ENCODE measurements around the gene SPTBN1.

Gene SPTBN1

DNA sequence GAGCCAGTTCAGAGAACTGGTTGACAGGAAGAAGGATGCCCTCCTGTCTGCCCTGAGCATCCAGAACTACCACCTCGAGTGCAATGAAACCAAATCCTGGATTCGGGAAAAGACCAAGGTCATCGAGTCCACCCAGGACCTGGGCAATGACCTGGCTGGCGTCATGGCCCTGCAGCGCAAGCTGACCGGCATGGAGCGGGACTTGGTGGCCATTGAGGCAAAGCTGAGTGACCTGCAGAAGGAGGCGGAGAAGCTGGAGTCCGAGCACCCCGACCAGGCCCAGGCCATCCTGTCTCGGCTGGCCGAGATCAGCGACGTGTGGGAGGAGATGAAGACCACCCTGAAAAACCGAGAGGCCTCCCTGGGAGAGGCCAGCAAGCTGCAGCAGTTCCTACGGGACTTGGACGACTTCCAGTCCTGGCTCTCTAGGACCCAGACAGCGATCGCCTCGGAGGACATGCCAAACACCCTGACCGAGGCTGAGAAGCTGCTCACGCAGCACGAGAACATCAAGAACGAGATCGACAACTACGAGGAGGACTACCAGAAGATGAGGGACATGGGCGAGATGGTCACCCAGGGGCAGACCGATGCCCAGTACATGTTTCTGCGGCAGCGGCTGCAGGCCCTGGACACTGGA lies 174.9 kb downstream of the SPTBN1 start:
- ATAC-seq (ENCODE audit: low read depth) = no peak
- Histone ChIP-seq H3K27ac (ENCODE audit: poor library complexity, severe bottlenecking) (peak overlapping the region; percentile 68), H3K9me3 (ENCODE audit: severe bottlenecking) (no peaks in the 10 kb centered on the region), H3K4me1 (ENCODE audit: insufficient read depth, poor library complexity, severe bottlenecking) (peaks cover 20% of the 10 kb centered on the region), H3K27me3 (ENCODE audit: insufficient read depth, poor library complexity, severe bottlenecking) (no peaks in the 10 kb centered on the region), H3K36me3 (ENCODE audit: low read depth) (peaks cover 98% of the 10 kb centered on the region), H3K4me3 (ENCODE audit: severe bottlenecking) (no peak overlapping the region)
- no peak for DNase-seq (ENCODE audit: low spot score)
- TF ChIP-seq, protein P1, sequence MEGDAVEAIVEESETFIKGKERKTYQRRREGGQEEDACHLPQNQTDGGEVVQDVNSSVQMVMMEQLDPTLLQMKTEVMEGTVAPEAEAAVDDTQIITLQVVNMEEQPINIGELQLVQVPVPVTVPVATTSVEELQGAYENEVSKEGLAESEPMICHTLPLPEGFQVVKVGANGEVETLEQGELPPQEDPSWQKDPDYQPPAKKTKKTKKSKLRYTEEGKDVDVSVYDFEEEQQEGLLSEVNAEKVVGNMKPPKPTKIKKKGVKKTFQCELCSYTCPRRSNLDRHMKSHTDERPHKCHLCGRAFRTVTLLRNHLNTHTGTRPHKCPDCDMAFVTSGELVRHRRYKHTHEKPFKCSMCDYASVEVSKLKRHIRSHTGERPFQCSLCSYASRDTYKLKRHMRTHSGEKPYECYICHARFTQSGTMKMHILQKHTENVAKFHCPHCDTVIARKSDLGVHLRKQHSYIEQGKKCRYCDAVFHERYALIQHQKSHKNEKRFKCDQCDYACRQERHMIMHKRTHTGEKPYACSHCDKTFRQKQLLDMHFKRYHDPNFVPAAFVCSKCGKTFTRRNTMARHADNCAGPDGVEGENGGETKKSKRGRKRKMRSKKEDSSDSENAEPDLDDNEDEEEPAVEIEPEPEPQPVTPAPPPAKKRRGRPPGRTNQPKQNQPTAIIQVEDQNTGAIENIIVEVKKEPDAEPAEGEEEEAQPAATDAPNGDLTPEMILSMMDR (IDR thresholded peaks at IDR 0.05; ENCODE audit: poor library complexity, severe bottlenecking) = no peak

DNA sequence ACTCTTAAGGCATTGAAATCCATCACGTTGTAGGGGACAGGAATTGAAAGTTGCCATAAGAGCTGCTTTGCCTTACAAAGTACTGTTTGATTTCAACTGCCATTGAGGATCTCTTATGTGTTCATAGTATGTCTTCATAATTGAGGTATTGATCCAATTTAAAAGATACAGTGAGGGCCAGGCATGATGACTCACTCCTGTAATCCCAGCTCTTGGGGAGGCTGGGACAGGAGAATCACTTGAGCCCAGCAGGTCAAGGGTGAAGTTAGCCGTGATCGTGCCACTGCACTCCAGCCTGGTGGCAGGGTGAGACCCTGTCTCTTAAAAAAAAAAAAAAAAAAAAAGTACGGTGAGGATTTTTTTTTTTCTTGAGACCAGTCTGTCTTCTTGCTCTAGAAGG lies 175.6 kb downstream of the SPTBN1 start:
- Histone ChIP-seq H3K9me3 (ENCODE audit: severe bottlenecking) (no peaks in the 10 kb centered on the region), H3K27ac (ENCODE audit: poor library complexity, severe bottlenecking) (peak overlapping the region; percentile 68), H3K4me1 (ENCODE audit: insufficient read depth, poor library complexity, severe bottlenecking) (peaks cover 20% of the 10 kb centered on the region), H3K4me3 (ENCODE audit: severe bottlenecking) (no peak overlapping the region), H3K36me3 (ENCODE audit: low read depth) (peaks cover 98% of the 10 kb centered on the region), H3K27me3 (ENCODE audit: insufficient read depth, poor library complexity, severe bottlenecking) (no peaks in the 10 kb centered on the region)
- TF ChIP-seq, protein P1 (IDR thresholded peaks at IDR 0.05; ENCODE audit: poor library complexity, severe bottlenecking) = no peak
- no peak for ATAC-seq (ENCODE audit: low read depth)
- no peak for DNase-seq (ENCODE audit: low spot score)

DNA sequence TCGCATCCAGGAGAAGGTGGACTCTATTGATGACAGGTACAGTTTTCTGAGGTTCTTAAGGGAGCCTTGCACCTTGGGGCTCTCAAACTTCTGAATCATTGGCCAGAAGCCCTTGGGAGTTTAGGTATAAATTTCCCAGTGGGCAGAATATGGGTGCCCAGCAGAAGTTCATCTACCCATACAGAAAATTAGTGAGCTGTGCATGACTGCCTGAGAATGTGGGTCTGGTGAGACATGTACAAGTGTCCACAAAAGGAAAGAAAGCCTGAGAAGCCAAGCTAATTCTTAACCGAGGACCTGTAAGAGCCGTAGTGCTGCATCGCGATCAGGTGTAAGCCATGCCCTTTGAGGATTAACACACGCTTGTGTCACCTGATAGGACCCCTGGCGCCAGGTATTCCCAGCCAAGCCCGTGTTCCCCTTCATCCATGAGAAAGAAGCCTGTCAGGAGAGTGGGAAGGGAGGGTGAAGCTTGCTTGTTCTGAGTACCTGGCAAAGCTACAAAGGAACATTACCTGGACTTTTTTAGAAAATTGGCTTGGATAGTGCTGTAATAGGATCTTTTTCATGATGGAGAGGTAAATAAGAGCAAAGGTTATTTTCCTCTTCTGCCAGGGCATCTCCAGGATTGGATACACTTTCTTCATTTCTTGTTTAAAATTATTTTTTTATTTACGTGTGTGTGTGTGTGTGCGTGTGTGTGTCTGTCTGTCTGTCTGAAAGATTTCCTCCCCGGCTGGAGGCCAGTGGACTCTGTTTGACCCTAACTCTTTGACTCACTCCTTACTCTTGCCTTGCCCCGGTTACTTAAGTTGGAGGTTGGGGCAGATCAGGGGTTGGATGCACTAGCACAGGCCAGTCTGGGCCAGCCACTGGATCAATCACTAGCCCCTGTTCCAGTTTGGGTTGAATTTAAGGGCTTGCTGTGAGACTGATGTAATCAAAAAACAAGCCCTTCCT lies 176.9 kb downstream of the SPTBN1 start:
- Histone ChIP-seq H3K9me3 (ENCODE audit: severe bottlenecking) (no peaks in the 10 kb centered on the region), H3K27ac (ENCODE audit: poor library complexity, severe bottlenecking) (peak overlapping the region; percentile 68), H3K4me1 (ENCODE audit: insufficient read depth, poor library complexity, severe bottlenecking) (peaks cover 20% of the 10 kb centered on the region), H3K27me3 (ENCODE audit: insufficient read depth, poor library complexity, severe bottlenecking) (no peaks in the 10 kb centered on the region), H3K36me3 (ENCODE audit: low read depth) (peaks cover 100% of the 10 kb centered on the region), H3K4me3 (ENCODE audit: severe bottlenecking) (no peak overlapping the region)
- TF ChIP-seq, protein P1 (IDR thresholded peaks at IDR 0.05; ENCODE audit: poor library complexity, severe bottlenecking) = no peak
- ATAC-seq (ENCODE audit: low read depth) (peak; percentile 58), DNase-seq (ENCODE audit: low spot score) (no peak)

DNA sequence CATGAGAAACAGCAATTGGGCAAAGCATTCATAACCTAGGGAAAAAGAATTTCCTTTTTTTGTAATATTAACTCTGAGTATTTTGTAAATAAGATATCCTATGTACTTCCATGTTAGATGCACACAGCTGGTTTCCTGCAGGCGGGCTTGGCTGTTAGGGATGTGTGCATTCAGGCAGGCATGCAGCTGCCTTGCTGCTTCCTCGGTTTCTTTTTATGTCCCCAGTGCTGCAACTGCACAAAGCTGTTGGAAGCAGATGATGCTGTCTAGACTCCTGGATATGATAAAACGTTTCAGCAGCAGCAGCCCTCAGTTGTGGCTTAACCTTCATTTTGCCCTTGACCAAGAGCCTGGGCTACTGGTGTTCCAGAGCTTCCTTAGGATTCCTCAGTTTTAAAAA lies 177.9 kb downstream of the SPTBN1 start:
- peaks cover 100% of the 10 kb centered on the region for H3K36me3 ChIP-seq (ENCODE audit: low read depth)
- ATAC-seq (ENCODE audit: low read depth) = no peak
- H3K27me3 ChIP-seq (ENCODE audit: insufficient read depth, poor library complexity, severe bottlenecking) = no peaks in the 10 kb centered on the region
- peaks cover 20% of the 10 kb centered on the region for H3K4me1 ChIP-seq (ENCODE audit: insufficient read depth, poor library complexity, severe bottlenecking)
- H3K4me3 ChIP-seq (ENCODE audit: severe bottlenecking) = no peak overlapping the region
- H3K9me3 ChIP-seq (ENCODE audit: severe bottlenecking) = no peaks in the 10 kb centered on the region
- H3K27ac ChIP-seq (ENCODE audit: poor library complexity, severe bottlenecking) = peak overlapping the region; percentile 68
- TF ChIP-seq, protein P1 (IDR thresholded peaks at IDR 0.05; ENCODE audit: poor library complexity, severe bottlenecking) = no peak
- no peak for DNase-seq (ENCODE audit: low spot score)

All from RWPE2 (cell line).